Measurements from ENCODE around the gene ABCC5.

ABCC5 gene

DNA sequence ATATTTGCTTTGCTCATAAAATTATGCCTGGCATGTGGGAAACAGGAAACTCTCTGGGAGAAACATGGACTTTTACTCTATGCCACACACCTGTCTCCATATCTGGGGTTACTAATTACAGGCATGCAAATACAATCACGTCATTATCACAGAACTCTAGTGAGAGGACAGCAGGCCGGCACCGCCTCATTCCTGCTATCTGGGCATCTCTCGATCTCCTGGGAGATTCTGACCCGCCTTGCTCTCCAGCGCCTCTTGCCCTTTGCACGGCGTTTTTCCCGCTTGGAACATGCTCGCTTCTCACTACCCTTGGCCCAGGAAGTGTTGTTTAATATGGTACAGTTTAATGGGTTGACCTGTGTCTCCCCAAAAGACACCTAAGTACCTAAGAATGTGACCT, 87.6 kb downstream of the ABCC5 start:
- TF ChIP-seq POLR2AphosphoS5 (IDR thresholded peaks at IDR 0.05; ENCODE audit: low read depth, low read length) (no peak), TAF1 (IDR thresholded peaks at IDR 0.05; ENCODE audit: borderline replicate concordance, insufficient read depth, low read length) (no peak), FOXP2 (optimal IDR thresholded peaks at IDR 0.05; ENCODE audit: borderline replicate concordance, extremely low read depth, extremely low read length, insufficient read depth) (no peak), SIN3A (IDR thresholded peaks at IDR 0.05; ENCODE audit: borderline replicate concordance, insufficient read depth, low read length) (no peak)
- TF ChIP-seq, protein P1, sequence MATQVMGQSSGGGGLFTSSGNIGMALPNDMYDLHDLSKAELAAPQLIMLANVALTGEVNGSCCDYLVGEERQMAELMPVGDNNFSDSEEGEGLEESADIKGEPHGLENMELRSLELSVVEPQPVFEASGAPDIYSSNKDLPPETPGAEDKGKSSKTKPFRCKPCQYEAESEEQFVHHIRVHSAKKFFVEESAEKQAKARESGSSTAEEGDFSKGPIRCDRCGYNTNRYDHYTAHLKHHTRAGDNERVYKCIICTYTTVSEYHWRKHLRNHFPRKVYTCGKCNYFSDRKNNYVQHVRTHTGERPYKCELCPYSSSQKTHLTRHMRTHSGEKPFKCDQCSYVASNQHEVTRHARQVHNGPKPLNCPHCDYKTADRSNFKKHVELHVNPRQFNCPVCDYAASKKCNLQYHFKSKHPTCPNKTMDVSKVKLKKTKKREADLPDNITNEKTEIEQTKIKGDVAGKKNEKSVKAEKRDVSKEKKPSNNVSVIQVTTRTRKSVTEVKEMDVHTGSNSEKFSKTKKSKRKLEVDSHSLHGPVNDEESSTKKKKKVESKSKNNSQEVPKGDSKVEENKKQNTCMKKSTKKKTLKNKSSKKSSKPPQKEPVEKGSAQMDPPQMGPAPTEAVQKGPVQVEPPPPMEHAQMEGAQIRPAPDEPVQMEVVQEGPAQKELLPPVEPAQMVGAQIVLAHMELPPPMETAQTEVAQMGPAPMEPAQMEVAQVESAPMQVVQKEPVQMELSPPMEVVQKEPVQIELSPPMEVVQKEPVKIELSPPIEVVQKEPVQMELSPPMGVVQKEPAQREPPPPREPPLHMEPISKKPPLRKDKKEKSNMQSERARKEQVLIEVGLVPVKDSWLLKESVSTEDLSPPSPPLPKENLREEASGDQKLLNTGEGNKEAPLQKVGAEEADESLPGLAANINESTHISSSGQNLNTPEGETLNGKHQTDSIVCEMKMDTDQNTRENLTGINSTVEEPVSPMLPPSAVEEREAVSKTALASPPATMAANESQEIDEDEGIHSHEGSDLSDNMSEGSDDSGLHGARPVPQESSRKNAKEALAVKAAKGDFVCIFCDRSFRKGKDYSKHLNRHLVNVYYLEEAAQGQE (IDR thresholded peaks at IDR 0.05; ENCODE audit: insufficient read depth in 1 of 2, low read depth in 2 of 2, low read length in 2 of 2): no peak

DNA sequence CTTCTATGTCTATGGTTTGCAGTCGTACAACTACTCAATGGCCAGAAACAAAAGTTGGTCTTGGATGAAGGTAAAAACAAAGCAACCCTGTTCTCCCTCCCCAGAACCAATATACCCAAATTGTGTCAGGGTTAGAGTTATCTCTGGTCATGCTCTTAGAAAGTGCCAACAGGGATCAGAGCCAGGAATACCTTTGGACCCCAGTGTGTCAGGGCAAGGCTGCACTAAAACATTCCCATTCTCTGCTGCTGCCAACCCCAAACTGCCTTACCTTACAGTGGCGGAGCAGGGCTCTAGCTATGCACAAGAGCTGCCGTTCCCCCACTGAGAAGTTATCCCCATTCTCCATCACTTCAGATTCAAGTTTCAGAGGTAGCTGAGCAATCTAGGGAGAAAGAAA, 90.6 kb downstream of the ABCC5 start:
- TF ChIP-seq, protein P1 (IDR thresholded peaks at IDR 0.05; ENCODE audit: insufficient read depth in 1 of 2, low read depth in 2 of 2, low read length in 2 of 2): no peak
- TF ChIP-seq TAF1 (IDR thresholded peaks at IDR 0.05; ENCODE audit: borderline replicate concordance, insufficient read depth, low read length) (no peak), SIN3A (IDR thresholded peaks at IDR 0.05; ENCODE audit: borderline replicate concordance, insufficient read depth, low read length) (no peak), FOXP2 (optimal IDR thresholded peaks at IDR 0.05; ENCODE audit: borderline replicate concordance, extremely low read depth, extremely low read length, insufficient read depth) (no peak), POLR2AphosphoS5 (IDR thresholded peaks at IDR 0.05; ENCODE audit: low read depth, low read length) (no peak)

DNA sequence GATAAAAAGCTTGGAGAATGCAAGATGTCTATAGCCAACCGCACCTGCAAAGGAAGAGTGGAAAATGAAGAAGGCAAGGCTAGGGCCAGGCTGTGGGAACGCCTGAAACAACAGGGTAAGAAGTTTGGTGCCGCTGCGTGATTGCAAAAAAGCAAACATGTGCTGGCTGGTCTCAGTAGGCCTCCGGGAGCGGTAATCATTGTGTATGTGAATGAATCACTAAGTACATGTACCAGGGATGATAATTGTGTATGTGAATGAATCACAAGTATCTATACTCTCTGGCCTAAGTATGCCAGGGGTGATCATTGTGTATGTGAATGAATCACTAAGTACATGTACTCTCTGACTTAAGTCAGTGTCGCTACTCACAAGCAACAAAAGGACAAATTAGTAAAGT, 92.7 kb downstream of the ABCC5 start:
- TF ChIP-seq TAF1 (IDR thresholded peaks at IDR 0.05; ENCODE audit: borderline replicate concordance, insufficient read depth, low read length): no peak
- no peak for TF ChIP-seq SIN3A (IDR thresholded peaks at IDR 0.05; ENCODE audit: borderline replicate concordance, insufficient read depth, low read length)
- TF ChIP-seq, protein P1 (IDR thresholded peaks at IDR 0.05; ENCODE audit: insufficient read depth in 1 of 2, low read depth in 2 of 2, low read length in 2 of 2): no peak

DNA sequence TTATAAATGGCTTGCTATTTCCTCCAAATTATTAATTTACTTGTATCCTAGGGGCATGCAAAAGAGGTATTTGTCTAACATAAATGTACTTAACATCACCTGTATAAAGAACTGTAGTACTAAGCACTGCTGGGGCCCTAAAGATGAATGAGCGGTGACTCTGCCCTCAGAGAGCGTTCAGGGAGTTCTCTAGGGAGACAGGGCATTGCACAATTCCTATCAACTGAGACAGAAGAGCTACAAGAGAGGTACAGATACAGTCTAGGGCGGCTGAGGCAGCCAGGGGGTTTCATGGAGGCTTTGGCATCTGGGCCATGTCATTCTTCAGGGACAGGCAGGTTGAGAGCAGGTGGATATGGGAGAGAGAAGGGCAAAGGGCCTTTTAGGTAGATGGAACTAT, 93.1 kb downstream of the ABCC5 start:
- TF ChIP-seq POLR2AphosphoS5 (IDR thresholded peaks at IDR 0.05; ENCODE audit: low read depth, low read length) (no peak), TAF1 (IDR thresholded peaks at IDR 0.05; ENCODE audit: borderline replicate concordance, insufficient read depth, low read length) (no peak), FOXP2 (optimal IDR thresholded peaks at IDR 0.05; ENCODE audit: borderline replicate concordance, extremely low read depth, extremely low read length, insufficient read depth) (no peak), SIN3A (IDR thresholded peaks at IDR 0.05; ENCODE audit: borderline replicate concordance, insufficient read depth, low read length) (no peak)
- TF ChIP-seq, protein P1 (IDR thresholded peaks at IDR 0.05; ENCODE audit: insufficient read depth in 1 of 2, low read depth in 2 of 2, low read length in 2 of 2): no peak

DNA sequence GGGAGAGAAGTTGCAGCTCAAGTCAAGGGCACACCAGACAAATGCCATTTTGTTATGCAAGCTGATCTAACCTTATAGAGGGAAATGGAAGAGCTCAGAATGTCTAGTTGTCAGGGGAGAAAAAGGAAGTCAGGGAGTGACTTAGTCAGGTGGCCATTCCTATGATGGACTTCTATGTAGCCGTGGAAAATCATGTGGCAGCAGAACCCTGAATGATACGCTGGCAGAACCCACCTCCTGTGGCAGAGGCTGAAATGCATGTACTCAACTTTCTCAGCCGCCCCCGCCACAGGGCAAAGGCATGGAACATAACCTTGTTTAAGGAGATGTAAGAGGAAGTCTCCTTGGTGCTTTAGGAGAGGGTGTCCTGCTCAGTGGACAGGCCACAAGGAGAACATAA, 95.3 kb downstream of the ABCC5 start:
- no peak for TF ChIP-seq TAF1 (IDR thresholded peaks at IDR 0.05; ENCODE audit: borderline replicate concordance, insufficient read depth, low read length)
- TF ChIP-seq, protein P1 (IDR thresholded peaks at IDR 0.05; ENCODE audit: insufficient read depth in 1 of 2, low read depth in 2 of 2, low read length in 2 of 2): no peak
- TF ChIP-seq POLR2AphosphoS5 (IDR thresholded peaks at IDR 0.05; ENCODE audit: low read depth, low read length): no peak
- no peak for TF ChIP-seq SIN3A (IDR thresholded peaks at IDR 0.05; ENCODE audit: borderline replicate concordance, insufficient read depth, low read length)
- no peak for TF ChIP-seq FOXP2 (optimal IDR thresholded peaks at IDR 0.05; ENCODE audit: borderline replicate concordance, extremely low read depth, extremely low read length, insufficient read depth)

All from PFSK-1 (cell line).